Glomerular visceral epithelial cell (primary cell): ENCODE measurements around the gene NCAPG.
"Not testable (repeated sequence)": the region's sequence is repeated elsewhere in the genome, so short reads cannot be mapped to it uniquely, and the experiment has no call there.

Source experiments
- DNase-seq: peaks from one replicate; pipeline ENCODE4 v3.0.0-alpha.2; 2016; ENCODE audit errors: extremely low spot score

NCAPG gene

DNA sequence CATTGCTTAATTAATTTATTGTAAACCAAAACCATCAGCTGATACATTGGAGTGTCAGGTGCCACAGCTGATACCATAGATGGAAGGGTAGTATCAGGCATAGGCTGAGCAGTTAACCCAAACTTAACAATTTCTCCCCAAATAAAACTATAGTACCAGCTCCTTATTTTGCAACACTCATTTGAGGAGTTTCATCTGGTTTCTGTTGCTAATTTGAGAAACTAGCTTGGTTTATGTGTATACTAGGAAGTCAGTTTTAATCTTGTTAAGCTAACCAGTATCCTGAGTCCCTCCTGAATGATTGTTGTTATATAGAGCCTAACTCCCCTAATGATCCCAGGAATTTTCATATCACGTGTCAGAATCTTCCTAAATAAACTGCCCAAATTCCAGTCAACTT lies 13.0 kb upstream of the NCAPG start:
- DNase-seq: no peak

- DNase-seq: no peak
Measured at GRCh38 chr4:17805580-17806155, 5.1 kb upstream of the NCAPG start.

DNA sequence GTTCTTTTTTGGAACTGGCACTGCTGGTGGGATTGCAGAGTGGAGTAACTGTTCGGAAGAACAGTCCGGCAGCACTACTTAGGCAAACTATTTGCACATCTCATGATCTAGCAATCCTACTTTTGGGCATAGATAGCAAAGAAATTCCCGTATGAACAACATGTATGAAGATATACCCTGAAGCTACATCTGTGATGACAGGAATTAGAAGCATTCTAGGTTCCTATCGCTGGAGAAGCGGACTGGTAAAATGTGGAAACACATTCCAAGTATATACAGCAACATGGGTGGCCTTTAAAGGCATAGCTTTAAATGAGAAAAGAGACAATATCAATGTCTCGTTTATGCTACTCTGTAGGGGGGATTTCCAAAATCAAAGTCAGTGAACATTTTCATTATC lies 3.3 kb upstream of the NCAPG start:
- no peak for DNase-seq

GRCh38 chr4:17809667-17810066 lies 1.1 kb upstream of the NCAPG start:
- DNase-seq: no peak

DNA sequence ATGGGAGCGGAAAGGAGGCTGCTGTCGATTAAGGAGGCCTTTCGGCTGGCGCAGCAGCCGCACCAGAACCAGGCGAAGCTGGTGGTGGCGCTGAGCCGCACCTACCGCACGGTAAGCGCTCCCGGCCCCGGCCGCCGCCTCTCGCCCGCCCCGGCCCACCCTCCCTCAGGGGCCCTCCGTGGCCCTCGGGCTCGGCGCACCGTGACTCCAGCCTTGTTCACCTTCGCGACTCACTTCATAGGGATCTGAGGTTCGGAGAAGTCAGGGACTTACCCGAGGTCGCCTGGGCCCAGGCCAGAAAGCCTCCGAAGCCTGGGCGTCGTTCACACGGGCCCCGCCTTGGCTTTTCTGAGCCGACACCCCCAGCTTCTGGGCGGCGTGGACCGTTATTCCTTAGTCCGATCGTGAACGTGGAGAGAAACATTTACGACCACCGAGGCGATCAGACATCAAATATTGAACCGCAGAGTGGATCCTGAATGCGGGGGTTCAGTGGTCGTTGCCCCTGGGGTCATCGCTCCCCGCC lies 362 bp downstream of the NCAPG start:
- DNase-seq: no peak

DNA sequence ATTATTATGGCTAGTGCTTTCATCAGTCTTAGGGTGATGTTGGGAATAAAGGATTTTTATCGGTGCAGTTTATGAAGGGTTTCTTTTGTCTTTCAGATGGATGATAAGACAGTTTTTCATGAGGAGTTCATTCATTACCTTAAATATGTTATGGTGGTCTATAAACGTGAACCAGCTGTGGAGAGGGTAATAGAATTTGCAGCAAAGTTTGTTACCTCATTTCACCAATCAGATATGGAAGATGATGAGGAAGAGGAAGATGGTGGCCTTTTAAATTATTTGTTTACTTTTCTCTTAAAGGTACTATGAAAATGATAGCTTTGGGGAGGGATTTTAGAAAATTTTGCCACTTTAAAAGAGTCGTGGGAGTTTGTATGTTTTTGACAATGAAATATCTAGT lies 1.3 kb downstream of the NCAPG start:
- no peak for DNase-seq

- DNase-seq: no peak
Measured at GRCh38 chr4:17812801-17813200, 2.0 kb downstream of the NCAPG start.

DNA sequence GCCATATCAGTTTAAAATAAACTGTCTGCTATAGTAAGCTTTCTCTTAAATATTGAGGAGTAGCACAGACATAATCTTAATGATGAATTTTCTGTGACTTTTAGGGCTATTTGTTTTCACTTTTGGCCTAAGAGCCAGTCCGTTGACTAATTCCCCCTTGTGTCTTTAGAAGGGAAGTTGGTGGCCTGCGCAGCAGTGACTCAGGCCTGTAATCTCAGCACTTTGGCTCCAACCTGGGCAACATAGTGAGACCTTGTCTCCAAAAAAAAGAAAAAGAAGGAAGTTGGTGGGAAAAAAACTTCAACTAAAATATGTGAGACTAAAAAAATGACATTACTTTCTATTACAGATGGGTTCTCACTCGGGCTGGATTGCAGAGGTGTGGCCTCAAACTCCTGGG lies 3.4 kb downstream of the NCAPG start:
- DNase-seq: peak; percentile 24

GRCh38 chr4:17816142-17816541 lies 5.4 kb downstream of the NCAPG start:
- DNase-seq: no peak

DNA sequence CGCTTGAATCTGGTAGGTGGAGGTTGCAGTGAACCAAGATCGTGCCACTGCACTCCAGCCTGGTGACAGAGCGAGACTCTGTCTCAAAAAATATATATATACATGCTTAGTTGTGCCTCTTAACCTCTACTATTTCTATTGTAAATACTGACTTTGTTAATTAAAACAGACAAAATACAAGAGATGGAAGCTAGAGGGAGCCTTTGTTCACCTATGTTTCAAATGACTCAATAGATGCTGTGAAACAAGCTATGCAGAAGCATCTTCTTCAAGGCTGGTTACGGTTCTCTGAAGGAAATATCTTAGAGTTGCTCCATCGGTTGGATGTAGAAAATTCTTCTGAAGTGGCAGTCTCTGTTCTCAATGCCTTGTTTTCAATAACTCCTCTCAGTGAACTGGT lies 6.2 kb downstream of the NCAPG start:
- peak; percentile 52 for DNase-seq

DNA sequence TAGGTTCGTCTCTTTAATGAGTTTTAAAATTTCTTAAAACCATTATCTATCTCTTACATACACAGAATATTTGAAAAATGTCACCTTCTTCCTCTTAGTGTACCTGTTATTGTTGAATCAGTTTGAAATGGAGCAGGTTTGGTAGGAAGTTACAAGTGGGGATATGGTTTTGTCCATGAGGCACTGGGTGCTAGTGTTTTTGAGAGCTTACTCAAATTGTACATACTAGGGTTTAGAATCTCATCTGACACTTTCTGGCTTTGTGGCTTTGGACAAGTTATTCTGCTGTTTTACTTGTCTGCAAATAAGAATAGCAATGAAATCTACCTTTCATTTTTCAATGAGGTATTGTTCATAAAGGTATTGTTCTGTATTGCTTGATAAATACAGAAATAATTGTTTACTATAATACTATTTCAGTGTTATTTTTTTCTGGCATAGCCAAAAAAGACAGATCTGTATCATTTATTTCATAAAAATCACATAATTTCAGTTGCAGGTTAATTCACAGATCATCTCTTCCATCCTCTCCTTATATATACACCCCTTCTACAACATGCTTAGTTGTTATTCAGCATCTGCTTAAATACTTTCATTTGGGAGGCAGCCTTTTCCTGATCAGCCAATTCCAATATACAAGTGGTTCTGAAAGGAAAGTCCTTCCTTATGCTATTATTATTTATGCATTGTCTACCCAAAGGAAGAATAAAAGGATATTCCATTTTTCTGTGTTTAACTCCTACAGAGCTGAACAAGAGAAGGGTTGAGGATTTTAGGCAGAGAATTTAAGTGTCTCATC lies 13.3 kb downstream of the NCAPG start:
- DNase-seq: no peak

DNA sequence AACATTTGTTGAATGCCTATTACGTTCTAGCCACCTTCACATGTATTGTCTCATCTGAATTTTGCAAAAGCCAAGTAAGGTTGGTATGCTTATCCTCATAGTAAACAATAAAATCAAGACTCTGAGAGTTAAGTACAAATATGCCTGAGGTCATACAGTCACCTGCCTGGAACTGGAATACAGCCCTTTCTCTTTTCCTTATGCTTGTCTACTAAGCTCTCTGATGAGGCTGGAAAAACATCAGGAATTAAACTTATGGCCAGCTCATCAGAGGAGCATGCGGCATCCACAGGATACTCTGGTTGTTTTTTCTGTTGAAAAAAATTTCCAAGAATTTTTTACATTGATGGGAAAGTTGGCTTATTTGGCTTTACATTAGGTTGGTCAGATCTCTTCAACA lies 35.5 kb downstream of the NCAPG start:
- DNase-seq: peak; percentile 3

- not testable (repeated sequence) for DNase-seq
Measured at GRCh38 chr4:17850295-17850694, 39.5 kb downstream of the NCAPG start.

- no peak for DNase-seq
Measured at GRCh38 chr4:17851959-17852358, 41.2 kb downstream of the NCAPG start.

- DNase-seq: no peak
Measured at GRCh38 chr4:17854036-17854435, 43.3 kb downstream of the NCAPG start.

DNA sequence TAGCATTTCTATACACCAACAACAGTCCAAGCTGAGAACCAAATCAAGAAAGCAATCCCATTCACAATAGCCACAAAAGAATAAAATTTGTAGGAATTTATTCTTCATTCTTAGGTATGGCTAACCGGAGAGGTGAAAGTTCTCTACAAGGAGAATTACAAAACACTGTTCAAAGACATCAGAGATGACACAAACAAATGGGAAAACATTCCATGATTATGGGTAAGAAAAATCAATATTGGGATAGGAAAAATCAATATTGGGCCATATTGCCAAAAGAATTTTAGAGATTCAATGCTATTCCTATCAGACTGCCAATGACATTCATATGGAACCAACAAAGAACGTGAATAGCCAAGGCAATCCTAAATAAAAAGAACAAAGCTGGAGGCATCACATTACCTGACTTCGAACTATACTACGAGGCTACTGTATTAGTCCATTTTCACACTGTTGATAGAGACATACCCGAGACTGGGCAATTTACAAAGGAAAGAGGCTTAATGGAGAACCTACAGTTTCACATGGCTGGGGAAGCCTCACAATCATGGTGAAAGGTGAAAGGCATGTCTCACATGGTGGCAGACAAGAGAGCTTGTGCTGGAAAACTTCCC lies 49.1 kb downstream of the NCAPG start:
- no peak for DNase-seq

GRCh38 chr4:17861906-17862305 lies 51.1 kb downstream of the NCAPG start:
- DNase-seq: not testable (repeated sequence)

DNA sequence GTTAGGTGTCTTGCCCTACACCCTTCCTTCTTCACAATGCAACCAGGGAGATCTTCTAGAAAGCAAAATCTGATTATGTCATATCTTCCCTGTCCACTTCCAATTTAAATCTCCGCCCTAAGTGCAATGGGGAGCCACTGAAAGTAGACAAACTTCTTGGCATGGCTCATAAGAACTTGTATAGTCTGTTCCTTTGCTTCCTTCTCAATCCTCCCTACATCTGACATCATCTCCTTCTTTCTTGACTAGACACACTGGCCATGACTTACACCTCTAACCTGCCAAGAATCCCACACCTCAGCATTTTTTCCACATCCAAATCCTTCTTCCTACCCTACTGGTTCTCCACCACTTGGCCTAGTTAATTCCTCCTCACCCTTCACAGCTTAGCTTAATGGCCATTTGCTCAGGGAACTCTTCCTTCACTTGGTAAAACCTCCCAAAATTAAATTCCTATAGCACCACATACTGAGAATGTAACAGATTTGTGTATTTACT lies 55.1 kb downstream of the NCAPG start:
- DNase-seq: no peak

GRCh38 chr4:17866810-17867209 lies 56.0 kb downstream of the NCAPG start:
- DNase-seq: no peak

- no peak for DNase-seq
Measured at GRCh38 chr4:17867276-17867675, 56.5 kb downstream of the NCAPG start.

- DNase-seq: no peak
Measured at GRCh38 chr4:17869327-17869726, 58.5 kb downstream of the NCAPG start.

DNA sequence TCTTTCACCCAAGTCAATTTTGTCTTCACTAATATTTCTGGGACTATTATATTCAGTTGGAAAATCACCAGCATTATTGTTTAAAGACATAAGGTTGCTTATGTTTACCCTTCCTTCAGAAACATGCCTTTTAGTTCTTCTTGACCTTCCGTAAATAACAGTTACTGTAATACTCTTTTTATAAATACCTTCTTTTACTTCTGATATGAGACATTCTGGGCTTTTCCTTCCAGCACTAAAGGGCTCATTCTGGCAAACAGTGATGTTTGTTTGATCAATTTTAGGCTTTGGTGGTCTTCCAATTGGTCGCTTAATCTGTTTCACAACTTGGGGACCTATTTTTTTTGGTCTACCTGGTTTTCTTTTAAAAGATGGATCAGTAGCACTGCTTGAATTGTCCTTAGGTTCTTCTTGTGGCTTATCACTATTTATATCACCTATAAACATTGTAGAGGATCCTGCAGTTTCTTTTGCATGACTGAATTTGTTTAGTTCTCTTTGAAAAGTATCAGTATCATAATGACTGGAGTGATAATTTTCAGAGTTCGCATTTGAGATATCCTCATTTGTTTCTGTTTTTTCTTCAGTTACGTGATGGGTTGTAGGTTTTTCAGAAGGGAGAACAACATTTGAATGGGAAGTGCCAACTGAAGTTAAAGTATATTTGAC lies 64.8 kb downstream of the NCAPG start:
- DNase-seq: no peak
